GM23248 (cell line): ENCODE data around the gene UBR2. TPM values are rescaled to one million over a fixed set of nuclear protein-coding genes. Genes with fewer than 3 reads are reported as not detected.
A peak's percentile ranks its signal among the peaks of the same experiment; 100 is the strongest.

ENCODE experiments used
- DNase-seq: peaks from one replicate; pipeline ENCODE4 v3.0.0-alpha.2; 2015
- H2AFZ ChIP-seq: fragments of 200-600 bp; sonication (generic); 2 replicates; pipeline ENCODE4 v1.6.1; 2016; ENCODE audit warnings: antibody characterized with exemption
- H3F3A ChIP-seq: fragments of 200-600 bp; sonication (generic); 2 replicates; pipeline ENCODE4 v1.6.1; 2016; ENCODE audit warnings: mild to moderate bottlenecking, antibody characterized with exemption, mixed run types; ENCODE audit not compliant: insufficient read depth
- H3K27ac ChIP-seq: fragments of 200-600 bp; sonication (generic); 2 replicates; pipeline ENCODE4 v1.5.1; 2016; ENCODE audit warnings: mild to moderate bottlenecking
- H3K27me3 ChIP-seq: fragments of 200-600 bp; sonication (generic); replicated peaks from 2 replicates; pipeline ENCODE4 v1.6.1; 2016; ENCODE audit warnings: mild to moderate bottlenecking; ENCODE audit not compliant: insufficient read depth
- H3K36me3 ChIP-seq: fragments of 200-600 bp; sonication (generic); 2 replicates; pipeline ENCODE4 v1.6.1; 2016; ENCODE audit warnings: low read depth, mild to moderate bottlenecking
- H3K4me1 ChIP-seq: fragments of 200-600 bp; sonication (generic); 2 replicates; pipeline ENCODE4 v1.6.1; 2016; ENCODE audit warnings: mild to moderate bottlenecking; ENCODE audit not compliant: insufficient read depth
- H3K4me2 ChIP-seq: fragments of 200-600 bp; sonication (generic); one replicate; pipeline ENCODE4 v1.6.1; 2016; ENCODE audit warnings: mild to moderate bottlenecking; ENCODE audit not compliant: unreplicated experiment
- H3K4me3 ChIP-seq: fragments of 200-600 bp; sonication (generic); 2 replicates; pipeline ENCODE4 v1.5.1; 2016; ENCODE audit warnings: mild to moderate bottlenecking
- H3K79me2 ChIP-seq: fragments of 200-600 bp; sonication (generic); 2 replicates; pipeline ENCODE4 v1.6.1; 2016; ENCODE audit warnings: mild to moderate bottlenecking; ENCODE audit not compliant: insufficient read depth
- H3K9ac ChIP-seq: fragments of 200-600 bp; sonication (generic); 2 replicates; pipeline ENCODE4 v1.6.1; 2016; ENCODE audit warnings: mild to moderate bottlenecking
- H3K9me2 ChIP-seq: fragments of 200-600 bp; sonication (generic); 2 replicates; pipeline ENCODE4 v1.6.1; 2016; ENCODE audit warnings: mixed run types, mild to moderate bottlenecking, moderate library complexity; ENCODE audit not compliant: insufficient read depth
- H3K9me3 ChIP-seq: fragments of 200-600 bp; sonication (generic); one replicate; pipeline ENCODE4 v1.6.1; 2017; ENCODE audit warnings: low read depth
- H4K20me1 ChIP-seq: fragments of 200-600 bp; sonication (generic); 2 replicates; pipeline ENCODE4 v1.6.0; 2016; ENCODE audit not compliant: insufficient read depth
- EZH2 ChIP-seq: fragments of 200-600 bp; sonication (generic); IDR thresholded peaks from 2 replicates; pipeline ENCODE4 v1.6.1; 2018; ENCODE audit warnings: antibody characterized with exemption, mild to moderate bottlenecking; ENCODE audit not compliant: insufficient read depth, poor library complexity, severe bottlenecking
- EZH2phosphoT487 ChIP-seq: fragments of 200-600 bp; sonication (generic); IDR thresholded peaks from 2 replicates; pipeline ENCODE4 v1.6.1; 2018; ENCODE audit warnings: antibody characterized with exemption, moderate library complexity, mild to moderate bottlenecking, low read depth; ENCODE audit not compliant: insufficient read depth
- WGBS, 2 experiments: methylation state at CpG; one replicate each; pipeline ENCODE4 v1.1.6; 2015 to 2017; ENCODE audit warnings: low lambda C conversion rate in 2 of 2, low coverage in 1 of 2; ENCODE audit errors: missing lambda C conversion rate in 2 of 2; 5-methylcytosine and 5-hydroxymethylcytosine counted together
- in situ Hi-C: fragments of 300-500 bp; cut with MboI; formaldehyde crosslinking; loops from 2 replicates; pipeline ENCODE4 v1.15.0; 2020
- polyA plus RNA-seq: library from polyadenylated mRNA; unstranded; fragments of >200 nt; fragmentation: Nextera tagmentation; extraction: Ambion mirVana; gene quantifications from 2 replicates; pipeline ENCODE4 v1.2.1, GENCODE V29; 2016
- total RNA-seq: library from RNA; depleted of rRNA; stranded (reverse); fragments of >200 nt; shearing (Covaris generic); gene quantifications from 2 replicates; pipeline ENCODE4 v1.2.3, GENCODE V29; 2014

The UBR2 gene
- total and polyA plus RNA-seq, 2 experiments from 2014 or later, result 8.5 to 23.3 TPM

DNA sequence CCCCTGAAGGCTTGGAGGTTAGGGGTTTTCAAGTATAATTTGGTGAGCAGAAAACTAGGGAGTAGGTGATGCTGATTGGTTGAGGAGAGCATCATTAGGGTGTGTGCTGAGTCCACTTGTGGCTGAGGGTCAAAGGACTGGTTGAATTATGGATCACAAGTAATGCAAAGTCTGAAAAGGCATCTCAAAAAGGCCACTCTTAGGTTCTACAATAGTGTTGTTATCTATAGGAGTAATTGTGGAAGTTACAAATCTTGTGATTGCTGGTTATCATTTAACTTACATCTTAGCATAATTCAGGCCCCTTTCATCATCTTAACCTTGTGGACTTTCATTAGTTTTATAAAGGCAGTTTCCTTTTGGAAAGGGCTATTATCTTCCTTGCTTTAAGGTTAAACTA, 60.8 kb downstream of the UBR2 start:
- DNase-seq, result no peak
- Histone ChIP-seq H4K20me1 (no peaks in the 10 kb centered on the region; the same call in 1 of the 2 replicates), H3K4me1 (no peaks in the 10 kb centered on the region), H3K9me3 (no peaks in the 10 kb centered on the region), H3F3A (peaks cover 8% of the 10 kb centered on the region; the same call in 1 of the 2 replicates), H2AFZ (no peak overlapping the region), H3K9me2 (no peaks in the 10 kb centered on the region), H3K36me3 (peaks cover 4% of the 10 kb centered on the region; the same call in 1 of the 2 replicates), H3K79me2 (peaks cover 39% of the 10 kb centered on the region), H3K4me3 (no peak overlapping the region), H3K27me3 (no peaks in the 10 kb centered on the region), H3K27ac (no peak overlapping the region), H3K4me2 (no peak overlapping the region), H3K9ac (no peak overlapping the region)
- TF ChIP-seq EZH2phosphoT487 (no peak), EZH2 (no peak)
- in situ Hi-C loops, result no loop called here

DNA sequence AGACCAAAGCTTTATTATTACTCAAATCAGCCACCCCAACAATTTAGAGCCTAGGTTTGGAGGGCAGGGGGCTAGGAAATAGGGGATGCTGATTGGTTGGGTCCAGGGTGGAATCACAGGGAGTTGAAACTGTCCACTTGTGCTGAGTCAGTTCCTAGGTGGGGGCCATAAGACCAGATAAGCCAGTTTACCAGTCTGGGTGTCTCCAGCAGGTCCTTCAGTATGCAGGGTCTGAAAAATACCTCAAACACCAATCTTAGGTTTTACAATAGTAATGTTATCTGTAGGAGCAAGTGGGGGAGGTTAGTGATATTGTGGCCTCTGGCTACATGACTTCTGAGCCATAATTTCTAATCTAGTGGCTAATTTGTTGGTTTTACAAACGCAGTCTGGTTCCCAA, 63.2 kb downstream of the UBR2 start:
- no peak for DNase-seq
- Histone ChIP-seq H3K4me1 (no peaks in the 10 kb centered on the region), H3F3A (peaks cover 8% of the 10 kb centered on the region; the same call in 1 of the 2 replicates), H3K9me2 (no peaks in the 10 kb centered on the region), H3K79me2 (peaks cover 39% of the 10 kb centered on the region), H3K36me3 (peaks cover 13% of the 10 kb centered on the region; the same call in 1 of the 2 replicates), H3K4me3 (no peak overlapping the region), H3K9me3 (no peaks in the 10 kb centered on the region), H2AFZ (no peak overlapping the region), H3K9ac (no peak overlapping the region), H3K27me3 (no peaks in the 10 kb centered on the region), H3K27ac (no peak overlapping the region), H4K20me1 (no peaks in the 10 kb centered on the region; the same call in 1 of the 2 replicates), H3K4me2 (no peak overlapping the region)
- WGBS, 2 experiments, result 69 to 79% methylated on average over 1 of the region's 1 CpG
- TF ChIP-seq EZH2 (no peak), EZH2phosphoT487 (no peak)
- in situ Hi-C loops, result no loop called here

DNA sequence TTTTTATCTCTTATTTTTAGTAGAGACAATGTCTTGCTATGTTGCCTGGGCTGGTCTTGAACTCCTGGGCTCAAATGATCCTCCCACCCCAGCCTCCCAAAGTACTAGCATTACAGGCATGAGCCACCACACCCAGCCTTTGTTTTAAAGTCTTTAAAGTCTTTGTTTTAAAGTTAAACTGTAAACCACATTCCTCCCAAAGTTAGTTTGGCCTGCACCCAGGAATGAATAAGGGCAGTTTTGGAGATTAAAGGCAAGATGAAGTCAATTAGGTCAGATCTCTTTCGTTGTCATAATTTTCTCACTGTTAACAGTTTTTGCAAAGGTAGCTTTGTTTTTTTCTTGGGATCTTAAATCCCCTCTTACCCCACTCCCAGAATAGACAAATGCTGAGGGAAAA, 63.8 kb downstream of the UBR2 start:
- WGBS, 2 experiments, result 12 to 17% methylated on average over 1 of the region's 1 CpG
- Histone ChIP-seq H3K9me3 (no peaks in the 10 kb centered on the region), H3K9ac (no peak overlapping the region), H3K9me2 (no peaks in the 10 kb centered on the region), H3K27ac (peak overlapping the region; percentile 18; the same call in 1 of the 2 replicates), H3K79me2 (peaks cover 39% of the 10 kb centered on the region), H3F3A (peaks cover 8% of the 10 kb centered on the region; the same call in 1 of the 2 replicates), H2AFZ (no peak overlapping the region), H3K36me3 (peaks cover 19% of the 10 kb centered on the region; the same call in 1 of the 2 replicates), H3K27me3 (no peaks in the 10 kb centered on the region), H3K4me2 (no peak overlapping the region), H3K4me3 (no peak overlapping the region), H3K4me1 (no peaks in the 10 kb centered on the region), H4K20me1 (no peaks in the 10 kb centered on the region; the same call in 1 of the 2 replicates)
- in situ Hi-C loops, result no loop called here
- DNase-seq, result peak; percentile 16
- TF ChIP-seq EZH2phosphoT487 (no peak), EZH2 (no peak)

DNA sequence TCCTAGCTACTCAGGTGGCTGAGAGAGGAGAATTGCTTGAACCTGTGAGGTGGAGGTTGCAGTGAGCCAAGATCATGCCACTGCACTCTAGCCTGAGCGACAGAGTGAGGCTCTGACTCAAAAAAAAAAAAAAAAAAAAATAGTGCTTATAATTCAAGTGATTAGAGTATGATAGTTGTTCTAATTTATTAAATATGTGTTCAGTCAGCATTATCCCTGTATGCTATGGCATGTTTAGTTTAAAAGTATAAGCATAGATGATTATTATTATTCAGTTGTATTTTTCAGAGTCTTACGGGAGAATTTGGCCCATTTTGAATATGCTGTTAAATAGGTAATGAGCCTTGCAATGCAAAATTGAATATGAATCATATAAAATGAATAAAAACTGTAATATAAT, 64.8 kb downstream of the UBR2 start:
- peaks cover 33% of the 10 kb centered on the region for H3K79me2 ChIP-seq
- no peaks in the 10 kb centered on the region for H3K9me2 ChIP-seq
- H4K20me1 ChIP-seq, result no peaks in the 10 kb centered on the region; the same call in 1 of the 2 replicates
- H3K27ac ChIP-seq, result no peak overlapping the region
- DNase-seq, result no peak
- no peak overlapping the region for H3K9ac ChIP-seq
- 96 to 98% methylated on average over 2 of the region's 2 CpGs for WGBS, 2 experiments
- no peaks in the 10 kb centered on the region for H3K9me3 ChIP-seq
- H2AFZ ChIP-seq, result no peak overlapping the region
- TF ChIP-seq EZH2, result no peak
- TF ChIP-seq EZH2phosphoT487, result no peak
- no peak overlapping the region for H3K4me2 ChIP-seq
- in situ Hi-C loops, result no loop called here
- peaks cover 8% of the 10 kb centered on the region; the same call in 1 of the 2 replicates for H3F3A ChIP-seq
- H3K36me3 ChIP-seq, result peaks cover 26% of the 10 kb centered on the region
- H3K4me3 ChIP-seq, result no peak overlapping the region
- no peaks in the 10 kb centered on the region for H3K4me1 ChIP-seq
- no peaks in the 10 kb centered on the region for H3K27me3 ChIP-seq

DNA sequence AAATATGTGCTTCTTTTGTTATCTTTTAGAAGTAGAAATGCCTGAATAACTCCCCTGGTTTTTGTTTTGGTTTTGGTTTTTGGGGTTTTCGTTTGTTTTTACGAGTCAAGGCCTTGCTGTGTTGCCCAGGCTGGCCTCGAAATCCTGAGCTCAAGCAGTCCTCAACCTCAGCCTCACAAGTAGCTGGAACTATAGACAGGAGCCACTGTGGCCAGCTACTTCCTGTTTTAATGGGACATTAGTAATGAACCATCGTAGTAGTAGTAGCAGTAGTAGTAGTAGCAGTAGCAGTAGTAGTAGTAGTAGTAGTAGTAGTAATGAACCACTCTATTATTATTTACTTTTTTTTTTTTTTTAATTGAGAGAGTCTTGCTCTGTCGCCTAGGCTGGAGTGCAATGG, 66.0 kb downstream of the UBR2 start:
- in situ Hi-C loops, result no loop called here
- WGBS, 2 experiments, result 98% methylated on average over 5 of the region's 5 CpGs
- no peaks in the 10 kb centered on the region for H3K27me3 ChIP-seq
- peaks cover 8% of the 10 kb centered on the region; the same call in 1 of the 2 replicates for H3F3A ChIP-seq
- H3K27ac ChIP-seq, result no peak overlapping the region
- H3K9ac ChIP-seq, result no peak overlapping the region
- no peak overlapping the region for H3K4me3 ChIP-seq
- TF ChIP-seq EZH2 (no peak), EZH2phosphoT487 (no peak)
- H3K4me1 ChIP-seq, result no peaks in the 10 kb centered on the region
- H3K4me2 ChIP-seq, result no peak overlapping the region
- DNase-seq, result no peak
- H3K36me3 ChIP-seq, result peaks cover 32% of the 10 kb centered on the region
- peaks cover 20% of the 10 kb centered on the region for H3K79me2 ChIP-seq
- H3K9me2 ChIP-seq, result no peaks in the 10 kb centered on the region
- no peaks in the 10 kb centered on the region for H3K9me3 ChIP-seq
- no peaks in the 10 kb centered on the region; the same call in 1 of the 2 replicates for H4K20me1 ChIP-seq
- no peak overlapping the region for H2AFZ ChIP-seq
